Liver (tissue), 9 donors: Measurements from ENCODE around the gene ALS2CL. TPM values are rescaled to one million over a fixed set of nuclear protein-coding genes. Genes with fewer than 3 reads are reported as not detected.

Source experiments
- DNase-seq: peaks from one replicate; pipeline ENCODE4 v3.0.0-alpha.2; 2017; ENCODE audit warnings: low spot score
- H3K27ac ChIP-seq, 2 donors: one replicate each; pipeline ENCODE4 v1.7.0; 2013; ENCODE audit warnings: inconsistent platforms in 2 of 2, low read length in 2 of 2, control low read depth in 1 of 2, low read depth in 1 of 2, mild to moderate bottlenecking in 1 of 2
- H3K27me3 ChIP-seq, 4 donors: one replicate each; pipeline versions ENCODE4 v1.6.1 to v1.7.0; 2013; ENCODE audit warnings: low read length in 3 of 4, inconsistent platforms in 1 of 4, mild to moderate bottlenecking in 1 of 4, moderate library complexity in 1 of 4; ENCODE audit not compliant: control insufficient read depth in 4 of 4, insufficient read depth in 4 of 4
- H3K36me3 ChIP-seq, 4 donors: one replicate each; pipeline versions ENCODE4 v1.6.1 to v1.7.0; 2013; ENCODE audit warnings: low read length in 3 of 4, mild to moderate bottlenecking in 3 of 4, low read depth in 1 of 4, moderate library complexity in 1 of 4; ENCODE audit not compliant: control insufficient read depth in 4 of 4, insufficient read depth in 3 of 4
- H3K4me1 ChIP-seq, 4 donors: one replicate each; pipeline versions ENCODE4 v1.6.1 to v1.7.0; 2013; ENCODE audit warnings: low read length in 3 of 4, mild to moderate bottlenecking in 3 of 4, moderate library complexity in 1 of 4; ENCODE audit not compliant: control insufficient read depth in 4 of 4, insufficient read depth in 4 of 4
- H3K4me3 ChIP-seq, 3 donors: one replicate each; pipeline versions ENCODE4 v1.6.1 to v1.7.0; 2013; ENCODE audit warnings: low read length in 3 of 3, control low read depth in 1 of 3, low read depth in 1 of 3, mild to moderate bottlenecking in 1 of 3
- H3K9ac ChIP-seq, 2 donors: one replicate each; pipeline ENCODE4 v1.7.0; 2013; ENCODE audit warnings: low read length in 2 of 2, mild to moderate bottlenecking in 2 of 2, moderate library complexity in 2 of 2, control low read depth in 1 of 2, low read depth in 1 of 2
- H3K9me3 ChIP-seq, 4 donors: one replicate each; pipeline versions ENCODE4 v1.6.1 to v1.7.0; 2013; ENCODE audit warnings: low read length in 3 of 4; ENCODE audit not compliant: control insufficient read depth in 4 of 4
- EGR1 ChIP-seq, 2 donors: IDR thresholded peaks; 2 replicates each; pipeline ENCODE4 v1.6.1; 2016 to 2018; ENCODE audit warnings: antibody characterized with exemption in 2 of 2, low read depth in 2 of 2
- FOXA1 ChIP-seq: IDR thresholded peaks from 2 replicates; pipeline ENCODE4 v1.6.1; 2016; ENCODE audit warnings: antibody characterized with exemption
- FOXA2 ChIP-seq: IDR thresholded peaks from 2 replicates; pipeline ENCODE4 v1.6.1; 2016; ENCODE audit warnings: antibody characterized with exemption
- HNF4A ChIP-seq, 2 donors: conservative IDR thresholded peaks; 2 replicates each; pipeline ENCODE4 v1.6.1; 2016; ENCODE audit warnings: antibody characterized with exemption in 2 of 2, mild to moderate bottlenecking in 2 of 2
- HNF4G ChIP-seq: IDR thresholded peaks from 2 replicates; pipeline ENCODE4 v1.6.1; 2016; ENCODE audit warnings: antibody characterized with exemption
- MAX ChIP-seq: IDR thresholded peaks from 2 replicates; pipeline ENCODE4 v1.6.1; 2016; ENCODE audit warnings: antibody characterized with exemption
- NR2F2 ChIP-seq: IDR thresholded peaks from 2 replicates; pipeline ENCODE4 v1.6.1; 2016; ENCODE audit warnings: antibody characterized with exemption
- RAD21 ChIP-seq, 2 donors: IDR thresholded peaks; 2 replicates each; pipeline ENCODE4 v1.6.1; 2016; ENCODE audit warnings: antibody characterized with exemption in 2 of 2, mild to moderate bottlenecking in 2 of 2
- RXRA ChIP-seq, 2 donors: IDR thresholded peaks; 2 replicates each; pipeline ENCODE4 v1.6.1; 2017 to 2018; ENCODE audit warnings: antibody characterized with exemption in 2 of 2, mild to moderate bottlenecking in 1 of 2
- SP1 ChIP-seq: IDR thresholded peaks from 2 replicates; pipeline ENCODE4 v1.6.1; 2018; ENCODE audit warnings: antibody characterized with exemption, mild to moderate bottlenecking
- TAF1 ChIP-seq: conservative IDR thresholded peaks from 2 replicates; pipeline ENCODE4 v1.6.1; 2016; ENCODE audit warnings: antibody characterized with exemption, mild to moderate bottlenecking
- ZBTB33 ChIP-seq: IDR thresholded peaks from 2 replicates; pipeline ENCODE4 v1.6.1; 2016; ENCODE audit warnings: antibody characterized with exemption
- WGBS: extraction: QIAGEN DNeasy Blood & Tissue Kit; methylation state at CpG from one replicate; pipeline ENCODE4 v1.1.7; 2013; 5-methylcytosine and 5-hydroxymethylcytosine counted together
- polyA plus RNA-seq, 2 donors: library from polyadenylated mRNA; stranded (reverse) in 1 of 2; unstranded in 1 of 2; fragments of 200-250 nt in 1 of 2; fragments of >200 nt in 1 of 2; fragmentation: Nextera tagmentation in 1 of 2; extraction: Ambion mirVana in 1 of 2; gene quantifications; one replicate each; pipeline versions ENCODE4 v1.2.1 to v1.2.3, GENCODE V29; 2013 to 2015
- total RNA-seq, 2 donors: library from RNA; depleted of rRNA; stranded (reverse); fragments of >200 nt; gene quantifications; one replicate each; pipeline ENCODE4 v1.2.3, GENCODE V29; 2014
- TF ChIP-seq, protein P1 (sequence below): IDR thresholded peaks from 2 replicates; pipeline ENCODE4 v1.6.1; 2016; ENCODE audit warnings: antibody characterized with exemption
- TF ChIP-seq, protein P2 (sequence below): IDR thresholded peaks from 2 replicates; pipeline ENCODE4 v1.6.1; 2016; ENCODE audit warnings: antibody characterized with exemption, mild to moderate bottlenecking
- donor health status: healthy.
- donor health status: healthy.
- donor health status: healthy.
- donor health status: healthy.
- donor health status: healthy.

ALS2CL gene
- total and polyA plus RNA-seq, 4 donors = 0.51 to 22.9 (median 5.7) TPM

GRCh38 chr3:46673151-46674030 is 20.1 kb downstream of the ALS2CL start (continued):
- TF ChIP-seq ZBTB33 (no peak), FOXA2 (no peak), RXRA (IDR thresholded peaks at IDR 0.05) (no peak), RAD21 (IDR thresholded peaks at IDR 0.05) (no peak), EGR1 (IDR thresholded peaks at IDR 0.05; ENCODE audit: low read depth in 2 of 2) (no peak)
- TF ChIP-seq, protein P1, sequence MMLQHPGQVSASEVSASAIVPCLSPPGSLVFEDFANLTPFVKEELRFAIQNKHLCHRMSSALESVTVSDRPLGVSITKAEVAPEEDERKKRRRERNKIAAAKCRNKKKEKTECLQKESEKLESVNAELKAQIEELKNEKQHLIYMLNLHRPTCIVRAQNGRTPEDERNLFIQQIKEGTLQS = no peak

GRCh38 chr3:46672349-46672695 is 21.2 kb downstream of the ALS2CL start:
- Histone ChIP-seq H3K27me3 (no peaks in the 10 kb centered on the region), H3K9ac (no peak overlapping the region), H3K4me3 (no peak overlapping the region), H3K27ac (no peak overlapping the region), H3K4me1 (peaks cover 5 to 16% (median 12%) of the 10 kb centered on the region in 4 donors), H3K9me3 (no peaks in the 10 kb centered on the region), H3K36me3 (peaks cover 0 to 8% (median 4%) of the 10 kb centered on the region in 4 donors)
- WGBS = 94% methylated on average over 6 of the region's 6 CpGs
- TF ChIP-seq HNF4A (conservative IDR thresholded peaks at IDR 0.05) (no peak), FOXA2 (no peak), TAF1 (no peak), RAD21 (IDR thresholded peaks at IDR 0.05) (no peak)
- TF ChIP-seq, protein P1 = no peak
- DNase-seq = no peak

DNA sequence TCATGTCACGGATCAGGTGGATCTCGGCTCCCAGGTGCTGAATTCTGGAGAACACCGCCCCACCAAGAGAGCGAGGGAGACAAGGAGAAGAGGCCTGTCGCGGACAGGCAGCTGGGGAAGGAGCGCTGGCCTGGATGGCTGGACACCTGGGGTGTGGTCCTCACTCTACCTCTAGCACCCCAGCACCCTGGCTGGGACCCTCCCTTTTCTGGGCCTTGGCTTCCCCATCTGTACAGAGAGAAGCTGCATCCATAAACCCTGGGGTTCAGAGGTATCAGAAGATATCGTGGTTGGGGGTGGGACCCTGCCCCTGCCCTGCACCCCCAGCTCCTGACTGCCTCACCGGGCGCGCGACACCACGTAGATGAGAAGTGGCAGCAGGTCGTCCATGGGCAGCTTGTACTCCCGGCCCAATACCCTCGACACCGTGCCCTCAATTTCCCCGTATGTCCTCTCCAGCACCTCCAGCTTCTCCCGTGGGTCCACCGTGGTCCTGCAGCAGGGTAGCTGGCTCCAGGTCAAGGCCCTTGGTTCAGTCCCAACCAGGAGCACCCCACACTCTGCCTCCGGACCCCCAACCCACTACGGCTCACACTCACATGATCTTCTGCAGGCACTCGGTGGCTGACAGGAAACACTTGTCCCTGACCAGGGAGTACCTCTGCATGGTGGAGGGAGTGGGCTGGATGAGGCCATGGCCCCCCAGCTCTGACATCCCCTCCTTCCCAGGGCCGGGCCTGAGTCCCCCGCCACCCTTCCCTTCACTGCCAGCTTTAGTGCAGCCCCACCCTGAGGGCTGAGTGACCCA is 21.7 kb downstream of the ALS2CL start:
- Histone ChIP-seq H3K27ac (no peak overlapping the region), H3K27me3 (no peaks in the 10 kb centered on the region), H3K4me3 (no peak overlapping the region), H3K9ac (no peak overlapping the region), H3K9me3 (no peaks in the 10 kb centered on the region), H3K36me3 (peaks cover 0 to 8% (median 4%) of the 10 kb centered on the region in 4 donors), H3K4me1 (peaks cover 6 to 20% (median 15%) of the 10 kb centered on the region in 4 donors)
- WGBS = 96% methylated on average over 25 of the region's 25 CpGs
- TF ChIP-seq SP1 = no peak
- TF ChIP-seq, protein P1 = no peak
- no peak for DNase-seq

GRCh38 chr3:46670891-46671427 is 22.5 kb downstream of the ALS2CL start:
- Histone ChIP-seq H3K27ac (no peak overlapping the region), H3K27me3 (no peaks in the 10 kb centered on the region), H3K9me3 (no peaks in the 10 kb centered on the region), H3K9ac (no peak overlapping the region), H3K36me3 (peaks cover 0 to 8% (median 4%) of the 10 kb centered on the region in 4 donors), H3K4me1 (peaks cover 2 to 23% (median 18%) of the 10 kb centered on the region in 4 donors), H3K4me3 (no peak overlapping the region)
- WGBS = 97% methylated on average over 4 of the region's 4 CpGs
- DNase-seq = no peak
- TF ChIP-seq HNF4G = no peak
- TF ChIP-seq FOXA1 = no peak
- TF ChIP-seq ZBTB33 = no peak
- TF ChIP-seq MAX = no peak
- TF ChIP-seq NR2F2 = no peak
- TF ChIP-seq, protein P2, sequence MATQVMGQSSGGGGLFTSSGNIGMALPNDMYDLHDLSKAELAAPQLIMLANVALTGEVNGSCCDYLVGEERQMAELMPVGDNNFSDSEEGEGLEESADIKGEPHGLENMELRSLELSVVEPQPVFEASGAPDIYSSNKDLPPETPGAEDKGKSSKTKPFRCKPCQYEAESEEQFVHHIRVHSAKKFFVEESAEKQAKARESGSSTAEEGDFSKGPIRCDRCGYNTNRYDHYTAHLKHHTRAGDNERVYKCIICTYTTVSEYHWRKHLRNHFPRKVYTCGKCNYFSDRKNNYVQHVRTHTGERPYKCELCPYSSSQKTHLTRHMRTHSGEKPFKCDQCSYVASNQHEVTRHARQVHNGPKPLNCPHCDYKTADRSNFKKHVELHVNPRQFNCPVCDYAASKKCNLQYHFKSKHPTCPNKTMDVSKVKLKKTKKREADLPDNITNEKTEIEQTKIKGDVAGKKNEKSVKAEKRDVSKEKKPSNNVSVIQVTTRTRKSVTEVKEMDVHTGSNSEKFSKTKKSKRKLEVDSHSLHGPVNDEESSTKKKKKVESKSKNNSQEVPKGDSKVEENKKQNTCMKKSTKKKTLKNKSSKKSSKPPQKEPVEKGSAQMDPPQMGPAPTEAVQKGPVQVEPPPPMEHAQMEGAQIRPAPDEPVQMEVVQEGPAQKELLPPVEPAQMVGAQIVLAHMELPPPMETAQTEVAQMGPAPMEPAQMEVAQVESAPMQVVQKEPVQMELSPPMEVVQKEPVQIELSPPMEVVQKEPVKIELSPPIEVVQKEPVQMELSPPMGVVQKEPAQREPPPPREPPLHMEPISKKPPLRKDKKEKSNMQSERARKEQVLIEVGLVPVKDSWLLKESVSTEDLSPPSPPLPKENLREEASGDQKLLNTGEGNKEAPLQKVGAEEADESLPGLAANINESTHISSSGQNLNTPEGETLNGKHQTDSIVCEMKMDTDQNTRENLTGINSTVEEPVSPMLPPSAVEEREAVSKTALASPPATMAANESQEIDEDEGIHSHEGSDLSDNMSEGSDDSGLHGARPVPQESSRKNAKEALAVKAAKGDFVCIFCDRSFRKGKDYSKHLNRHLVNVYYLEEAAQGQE = no peak
- no peak for TF ChIP-seq SP1
